Stimulated activated CD4-positive, alpha-beta T cell treated with anti-CD3 and anti-CD28 coated beads, Interleukin-12 subunit alpha, Interleukin-12 subunit beta, amount 100 ng/mL, for 48 hours (primary cell): ENCODE results near the gene NF2.

Source experiments
- DNase-seq, 3 donors: peaks; one replicate each; pipeline ENCODE4 v3.0.0-alpha.2; 2020; ENCODE audit warnings: low read depth in 2 of 3, low spot score in 1 of 3

The NF2 gene

GRCh38 chr22:29661336-29661735, 57.9 kb downstream of the NF2 start:
- no peak for DNase-seq

DNA sequence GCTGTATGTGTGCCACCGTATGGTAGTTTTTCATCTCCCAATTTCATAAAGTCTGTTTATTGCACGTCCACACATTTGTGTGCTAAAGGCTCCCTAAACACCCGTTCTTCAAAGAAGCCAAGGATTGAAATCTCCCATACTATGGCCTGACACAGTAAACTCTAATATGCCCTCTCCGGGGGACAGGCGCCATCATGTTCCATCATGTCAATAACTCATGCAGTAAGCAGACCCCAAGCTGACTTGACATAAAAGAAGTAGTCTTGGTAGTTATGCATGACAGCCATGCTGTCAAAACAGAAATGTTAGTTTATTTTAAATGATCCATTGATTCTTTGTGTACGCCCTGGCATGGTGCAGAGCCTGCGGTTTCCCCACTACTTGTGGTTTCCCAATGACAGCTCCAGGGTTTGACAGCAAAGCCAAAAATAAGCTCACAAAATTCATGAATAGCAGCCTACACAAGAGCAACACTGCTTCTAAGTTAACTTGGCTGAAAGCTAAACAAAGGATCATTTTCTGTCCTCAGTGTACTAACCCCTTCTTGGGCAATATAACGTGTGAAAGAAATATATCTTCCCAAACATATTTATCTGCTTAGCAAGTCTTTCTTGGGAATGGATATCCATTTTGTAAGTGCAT, 59.9 kb downstream of the NF2 start:
- no peak for DNase-seq

DNA sequence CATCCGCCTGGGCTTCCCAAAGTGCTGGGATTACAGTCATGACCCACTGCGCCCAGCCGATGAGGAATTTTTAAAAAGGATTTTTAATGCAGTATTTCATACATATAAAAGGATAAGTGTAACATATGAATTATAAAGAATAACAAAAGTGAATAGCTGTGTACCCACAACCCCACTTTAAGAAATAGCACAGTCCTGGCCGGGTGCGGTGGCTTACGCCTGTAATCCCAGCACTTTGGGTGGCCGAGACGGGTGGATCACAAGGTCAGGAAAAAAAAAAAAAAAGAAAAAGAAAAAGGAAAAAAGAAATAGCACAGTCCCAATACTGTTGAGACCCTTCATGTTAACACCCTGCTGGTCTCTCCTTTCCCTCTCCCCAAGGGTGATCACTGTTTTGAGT, 62.1 kb downstream of the NF2 start:
- DNase-seq: no peak

DNA sequence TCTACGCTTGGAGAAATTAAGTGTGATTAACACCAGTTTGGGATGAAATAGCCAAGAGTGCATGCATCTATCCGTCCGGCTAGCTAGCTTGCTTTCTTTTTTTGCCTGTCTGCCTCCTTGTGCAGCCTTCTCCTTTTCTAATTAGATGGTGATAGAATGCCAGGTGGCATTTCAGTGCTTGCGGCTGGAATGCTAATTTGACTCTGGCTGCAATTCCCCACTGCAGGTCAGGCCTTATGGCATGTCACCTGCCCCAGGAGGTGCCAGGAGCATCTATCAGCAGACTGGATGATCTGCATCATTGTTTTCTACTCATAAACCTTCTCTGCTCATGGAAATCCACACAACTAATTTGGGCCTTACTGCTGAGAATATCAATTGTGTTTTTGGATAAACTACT, 65.2 kb downstream of the NF2 start:
- no peak for DNase-seq

DNA sequence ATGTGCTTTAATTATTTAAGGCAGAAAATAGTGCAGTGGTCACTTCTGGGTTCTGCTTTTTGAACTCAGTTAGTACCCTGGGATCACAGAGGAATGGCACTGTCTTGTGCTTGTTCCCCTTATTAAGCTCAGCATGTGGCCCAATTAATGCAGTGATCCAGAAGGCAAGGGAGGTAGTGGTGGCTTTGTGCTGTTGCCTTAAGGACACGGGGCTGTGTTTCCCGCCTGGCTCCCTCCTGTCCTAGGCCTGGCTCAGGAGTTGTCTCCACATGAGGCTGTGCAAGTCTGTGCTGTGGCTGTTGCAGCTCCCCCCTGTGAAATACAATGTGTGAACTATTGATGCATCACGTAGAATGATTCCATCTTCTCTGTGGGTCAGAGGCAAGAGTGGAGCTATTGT, 67.2 kb downstream of the NF2 start:
- no peak for DNase-seq

- no peak for DNase-seq
These were observed 70.1 kb downstream of the NF2 start for GRCh38 chr22:29673361-29674066.

DNA sequence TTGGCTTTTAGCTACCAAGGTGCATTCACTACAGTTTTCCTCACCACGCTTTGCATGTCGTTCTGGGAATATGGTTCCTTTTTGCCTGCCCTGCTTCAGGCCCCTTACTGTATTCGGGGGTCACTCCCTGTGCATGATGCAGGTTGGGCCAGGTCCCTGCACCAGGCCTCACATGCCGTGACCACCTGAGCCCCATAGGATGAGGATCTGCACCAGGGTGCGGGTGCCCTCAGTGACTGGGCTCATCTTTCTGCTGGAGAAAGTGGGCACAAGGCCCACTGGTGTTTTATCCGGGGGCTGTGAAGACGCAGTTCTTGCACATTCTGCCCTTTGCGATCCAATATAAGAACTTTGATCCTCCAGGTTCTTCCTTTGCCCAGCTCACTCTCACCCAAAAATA, 70.7 kb downstream of the NF2 start:
- DNase-seq: no peak

GRCh38 chr22:29679316-29679715, 75.9 kb downstream of the NF2 start:
- DNase-seq: no peak

GRCh38 chr22:29683536-29683935, 80.1 kb downstream of the NF2 start:
- no peak for DNase-seq

DNA sequence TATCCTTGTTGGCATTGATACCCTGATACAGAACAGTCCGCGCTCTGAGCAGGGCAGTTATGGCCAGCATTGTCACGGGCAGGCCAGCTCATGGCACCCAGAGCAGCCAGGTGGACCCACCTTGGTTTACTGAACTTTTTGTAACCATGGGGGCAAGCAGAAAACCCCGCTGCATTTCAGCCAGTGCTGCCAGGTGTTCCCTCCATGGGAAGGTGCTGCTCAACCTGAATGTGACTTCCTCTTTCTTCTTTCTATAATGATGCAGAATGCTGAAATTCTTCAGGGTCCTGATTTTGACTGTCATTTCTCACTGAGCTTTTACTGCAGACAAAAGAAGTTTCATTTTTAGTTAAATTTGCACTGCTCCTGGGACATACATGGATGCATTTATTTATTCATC, 80.8 kb downstream of the NF2 start:
- no peak for DNase-seq

DNA sequence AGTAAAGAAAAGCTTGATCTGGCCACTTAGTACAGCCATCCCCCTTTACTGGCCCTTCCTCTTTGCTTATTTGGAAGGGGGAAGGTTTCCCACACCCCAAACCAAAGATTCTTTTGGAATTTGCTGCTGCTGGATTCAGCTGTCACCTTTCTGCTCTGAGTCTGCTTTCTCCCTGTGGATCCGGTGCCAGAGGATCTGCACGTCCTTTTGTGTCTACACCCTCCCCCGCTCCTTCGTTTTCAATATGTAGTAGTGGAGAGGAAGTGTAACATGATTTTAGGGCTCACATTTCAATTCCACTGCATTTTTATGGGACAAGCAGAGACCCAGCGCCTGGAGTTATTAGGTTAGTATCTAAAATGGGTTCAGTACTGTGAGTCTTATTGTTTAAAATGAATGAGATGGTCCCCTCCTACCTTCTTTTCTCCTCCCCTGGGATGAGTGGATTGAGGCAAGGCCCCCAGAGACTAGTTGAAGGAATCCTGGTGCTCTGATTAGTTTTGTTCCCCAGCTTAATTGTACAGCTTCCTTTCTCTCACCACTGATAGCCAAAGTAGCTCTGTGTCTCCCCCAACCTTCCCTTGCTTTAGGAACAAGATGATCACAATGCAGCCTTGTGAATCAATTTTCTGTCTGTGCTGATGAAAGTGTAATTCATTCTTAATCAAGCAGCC, 85.9 kb downstream of the NF2 start:
- no peak for DNase-seq

GRCh38 chr22:29689880-29690213, 86.4 kb downstream of the NF2 start:
- peak in 2 of 3 donors; percentile 17 to 28 for DNase-seq

- DNase-seq: no peak
These were observed 87.0 kb downstream of the NF2 start for GRCh38 chr22:29690476-29690875.

DNA sequence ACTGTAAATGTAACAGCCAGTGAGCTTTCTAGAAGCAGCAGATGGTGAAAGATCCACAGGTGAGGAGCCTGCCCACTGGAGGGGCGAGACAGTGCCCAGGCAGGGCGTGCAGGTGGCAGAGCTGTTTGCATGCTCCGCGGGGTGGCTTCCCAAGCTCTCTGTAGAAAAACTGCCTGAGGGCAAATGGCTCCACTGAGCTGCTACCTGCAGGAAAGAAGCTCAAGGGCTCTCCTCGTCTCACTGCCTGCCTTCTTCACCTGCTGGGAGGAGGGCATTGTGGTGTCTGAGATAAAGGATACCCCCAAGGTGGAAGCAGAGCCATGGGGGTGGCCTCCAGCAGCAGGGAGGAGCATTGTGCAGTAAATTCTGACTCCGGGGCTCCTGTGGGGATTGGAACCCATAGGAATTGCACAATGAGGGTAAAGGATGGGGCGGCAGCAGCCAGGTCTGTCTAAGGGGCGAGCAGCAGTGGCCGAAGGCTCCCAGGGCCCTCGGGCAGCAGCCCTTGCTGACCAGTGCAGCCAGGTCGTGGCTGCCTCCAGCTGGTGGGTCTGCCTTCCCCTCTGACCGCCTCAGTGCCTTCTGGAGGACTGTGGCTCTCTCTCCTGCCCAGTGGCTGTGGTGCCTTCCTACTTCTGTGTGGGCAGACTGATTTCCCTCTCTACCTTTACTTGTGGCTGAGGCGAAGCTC, 88.3 kb downstream of the NF2 start:
- DNase-seq: no peak

- no peak for DNase-seq
These were observed 88.9 kb downstream of the NF2 start for GRCh38 chr22:29692327-29692640.

- DNase-seq: no peak
These were observed 89.7 kb downstream of the NF2 start for GRCh38 chr22:29693161-29693560.

DNA sequence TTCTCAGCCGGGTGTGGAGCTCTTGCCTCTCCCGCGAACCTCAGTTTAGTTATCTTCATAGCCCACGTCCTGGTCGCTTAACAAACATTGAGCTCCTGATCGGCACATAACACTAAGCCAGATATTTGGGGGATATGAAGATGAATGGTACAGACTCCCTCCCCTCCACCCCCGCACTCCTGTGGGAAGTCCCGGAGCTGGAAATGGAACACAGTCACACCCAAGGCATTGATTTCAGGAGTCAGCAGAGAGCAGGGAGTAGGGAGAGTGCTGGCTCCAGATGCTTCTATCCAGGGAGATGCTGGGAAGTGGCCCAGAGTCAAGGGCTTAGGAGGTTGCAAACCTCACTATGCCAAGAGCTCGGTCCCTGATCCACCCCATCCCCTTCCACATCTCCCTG, 90.2 kb downstream of the NF2 start:
- no peak for DNase-seq

GRCh38 chr22:29695129-29695926, 91.9 kb downstream of the NF2 start:
- DNase-seq: no peak

- no peak for DNase-seq
These were observed 94.6 kb downstream of the NF2 start for GRCh38 chr22:29697853-29698598.

DNA sequence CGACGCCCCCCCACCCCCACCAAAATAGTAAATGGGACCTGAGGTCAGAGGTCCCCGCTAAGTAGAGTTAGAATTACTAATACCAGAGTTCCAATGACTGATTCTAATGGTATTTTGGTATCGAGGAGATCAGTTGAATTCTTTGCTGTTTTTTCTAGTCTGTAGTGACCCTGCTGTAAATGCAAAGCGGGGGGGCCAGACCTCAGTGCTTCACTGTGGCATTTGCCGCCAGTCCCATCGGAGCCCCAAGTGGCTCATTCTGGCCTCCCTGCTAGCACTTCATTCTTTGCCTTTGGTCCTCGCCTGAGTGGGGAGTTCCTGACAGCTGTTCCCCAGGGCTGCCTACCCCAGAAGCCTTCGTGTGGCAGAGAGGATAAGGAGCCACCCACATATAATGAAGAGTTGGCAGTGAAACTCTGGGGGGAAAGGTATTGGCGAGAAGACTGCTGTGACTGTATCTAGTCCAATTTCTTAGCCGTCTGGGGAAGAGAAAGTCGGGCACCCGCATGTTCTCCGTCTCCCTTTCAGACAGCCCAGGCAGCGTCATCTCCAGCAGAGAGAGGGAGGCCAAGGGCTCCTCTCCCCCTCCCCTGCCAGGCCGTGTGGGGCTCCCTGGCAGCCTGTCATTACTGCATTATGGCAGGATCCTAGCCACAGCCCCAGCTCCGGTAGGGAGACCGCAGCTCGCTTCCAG, 96.9 kb downstream of the NF2 start:
- DNase-seq: no peak
